Measurements from ENCODE around the gene CYP17A1.
A peak's percentile ranks its signal among the peaks of the same experiment; 100 is the strongest.
"Not testable (repeated sequence)": the region's sequence is repeated elsewhere in the genome, so short reads cannot be mapped to it uniquely, and the experiment has no call there.

Gene CYP17A1

GRCh38 chr10:102837230-102837721, at the start of gene CYP17A1:
TSS of gene CYP17A1 (minus strand) at chr10:102837413. CDS start at chr10:102837361, 52 bp downstream.
- no peak for DNase-seq

DNA sequence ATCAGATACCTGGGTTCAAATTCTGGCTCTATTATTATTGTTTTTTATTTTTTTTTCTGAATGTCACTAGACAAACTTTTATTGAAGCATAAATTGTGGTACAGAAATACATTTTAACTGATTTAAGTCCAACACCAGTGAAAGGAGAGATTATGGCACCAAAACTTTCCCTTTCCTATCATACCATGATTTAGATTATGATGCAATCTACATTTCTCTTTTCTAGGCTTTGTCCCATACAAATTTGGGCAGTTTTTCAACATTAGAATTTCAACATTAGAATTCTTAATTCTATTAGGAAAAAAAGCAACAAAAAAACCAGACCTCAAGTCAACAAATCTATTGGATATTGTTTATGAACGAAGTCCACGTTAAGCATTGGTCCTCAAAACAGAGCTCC, 43.0 kb upstream of the CYP17A1 start:
- no peak for DNase-seq

DNA sequence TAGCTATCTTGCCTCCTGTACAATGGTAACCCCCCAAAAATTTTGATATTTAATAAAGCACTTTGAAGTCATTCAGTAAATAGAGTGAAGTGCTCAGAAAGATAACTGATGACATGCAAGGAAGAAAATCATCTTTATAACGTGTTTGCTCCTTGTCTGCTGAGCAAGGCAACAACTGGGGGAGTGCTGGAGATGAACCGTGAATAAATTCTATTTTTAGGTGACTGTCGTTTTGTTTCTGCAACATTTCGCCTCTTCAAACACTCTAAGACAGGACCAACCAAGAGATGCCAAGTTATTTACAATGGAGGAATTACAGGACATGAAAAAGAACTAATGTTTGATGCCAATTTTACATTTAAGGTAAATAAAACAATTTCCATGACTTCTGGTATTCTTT, 41.4 kb upstream of the CYP17A1 start:
- DNase-seq, result no peak

DNA sequence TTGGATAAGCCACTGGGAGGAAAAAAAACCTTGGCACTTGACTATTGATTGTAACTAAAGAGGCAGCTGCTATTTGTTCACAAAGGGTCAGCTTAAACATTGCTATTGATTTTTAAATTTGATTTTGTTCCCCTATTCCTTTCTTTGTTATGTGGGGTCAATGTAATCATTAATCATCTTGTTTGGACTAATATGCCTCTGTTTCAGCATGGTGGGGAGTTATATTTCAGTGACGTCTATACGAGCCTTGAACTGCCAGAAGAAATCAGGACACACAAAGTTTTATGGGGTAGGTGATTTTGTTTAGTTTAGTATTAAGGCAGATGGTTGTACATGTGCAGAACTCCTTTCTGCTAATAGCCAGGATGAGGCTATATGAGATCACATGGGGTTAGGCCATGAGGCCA, 39.5 kb upstream of the CYP17A1 start:
- DNase-seq, result no peak

- no peak for DNase-seq
Measured at GRCh38 chr10:102872163-102872562, 35.0 kb upstream of the CYP17A1 start.

DNA sequence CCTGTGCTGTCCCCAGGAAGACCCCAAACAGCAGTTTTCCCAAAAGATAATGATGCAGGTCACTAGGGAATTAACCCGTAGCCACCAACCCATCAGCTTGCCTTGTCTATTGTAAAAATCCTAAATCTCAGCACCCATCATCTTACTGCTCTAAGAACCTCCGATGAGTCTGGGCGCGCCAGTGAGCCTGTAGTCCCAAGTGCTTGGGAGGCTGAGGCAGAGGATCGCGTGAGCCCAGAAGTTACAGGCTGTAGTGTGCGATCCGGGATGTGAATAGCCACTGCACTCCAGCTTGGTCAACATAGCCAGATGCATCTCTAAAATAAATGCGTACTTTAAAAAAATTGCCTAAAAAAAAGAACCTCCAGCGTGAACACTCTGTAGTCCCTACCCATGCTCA, 33.0 kb upstream of the CYP17A1 start:
- no peak for DNase-seq

DNA sequence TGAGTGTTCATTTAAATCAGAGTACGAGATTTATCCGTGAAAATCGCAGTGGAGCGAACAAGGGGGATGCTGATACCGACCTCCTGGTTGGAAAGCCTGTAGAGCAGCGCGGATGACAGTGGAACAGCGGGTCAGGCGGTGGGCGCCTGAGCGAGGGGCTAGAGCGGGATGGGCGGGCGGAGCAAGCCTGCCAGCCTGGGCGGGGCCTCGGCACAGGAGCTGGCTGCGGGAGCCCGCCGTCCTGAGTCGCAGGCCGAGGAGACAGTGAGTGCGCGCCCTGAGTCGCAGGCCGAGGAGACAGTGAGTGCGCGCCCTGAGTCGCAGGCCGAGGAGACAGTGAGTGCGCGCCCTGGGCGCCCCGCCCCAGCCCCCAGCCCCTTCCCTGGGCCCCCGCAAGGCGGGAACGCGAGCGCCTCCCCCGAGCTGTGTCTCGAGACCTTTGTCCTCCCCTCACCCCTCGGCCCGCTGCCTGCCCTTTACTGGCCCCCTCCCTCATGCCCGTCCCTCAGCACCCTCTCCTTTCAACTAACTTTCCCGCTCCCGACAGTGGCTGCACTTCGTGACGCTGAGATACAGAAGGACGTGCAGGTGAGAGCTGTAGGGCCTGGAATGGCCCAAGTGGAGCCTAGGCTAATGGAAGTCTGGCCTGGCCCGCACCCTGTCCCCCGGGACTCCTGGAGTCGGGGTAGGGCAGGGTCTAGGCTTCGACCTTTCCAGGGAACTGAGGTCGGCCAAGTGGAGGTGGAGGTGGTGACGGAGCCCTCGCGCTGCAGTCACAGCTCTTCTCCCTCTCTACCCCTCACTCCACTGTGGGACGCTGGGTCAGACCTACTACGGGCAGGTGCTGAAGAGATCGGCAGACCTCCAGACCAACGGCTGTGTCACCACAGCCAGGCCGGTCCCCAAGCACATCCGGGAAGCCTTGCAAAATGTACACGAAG, 32.3 kb upstream of the CYP17A1 start, which contains the start of gene AS3MT:
AS3MT (plus strand) TSS at position 213 of the 941 bp plus-strand sequence; CDS start at position 336, 123 bp downstream.
- no peak for DNase-seq

DNA sequence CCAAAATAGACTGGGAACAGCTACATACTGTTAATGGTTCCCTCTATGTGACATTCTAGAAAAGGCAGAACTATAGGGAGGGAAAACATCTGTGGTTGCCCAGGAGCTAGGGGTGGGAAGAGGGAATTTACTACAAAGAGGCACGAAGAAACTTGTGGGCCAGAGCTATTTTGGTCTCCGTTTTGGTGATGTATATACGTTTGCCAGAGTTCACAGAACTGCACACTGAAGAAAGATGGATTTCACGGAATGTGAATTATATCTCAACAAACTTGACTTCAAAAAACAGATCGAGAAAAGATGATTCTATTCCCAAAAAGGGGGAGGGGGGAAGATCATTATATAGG, 31.7 kb upstream of the CYP17A1 start:
- DNase-seq, result no peak

DNA sequence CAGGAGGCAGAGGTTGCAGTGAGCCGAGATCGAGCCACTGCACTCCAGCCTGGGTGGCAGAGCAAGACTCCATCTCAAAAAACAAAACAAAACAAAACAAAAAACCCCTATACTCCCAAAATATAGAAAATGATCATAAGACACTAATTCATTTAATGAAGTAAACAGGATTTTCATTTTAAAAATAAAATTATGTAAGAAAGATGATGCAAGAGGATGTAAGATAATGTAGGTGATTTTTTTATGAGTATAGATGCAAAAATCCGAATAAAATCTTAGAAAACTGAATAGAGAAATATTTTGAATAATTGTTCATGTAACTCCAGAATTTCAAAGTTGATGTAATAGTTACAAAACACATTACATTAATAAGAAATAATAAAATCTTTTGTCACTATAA, 28.4 kb upstream of the CYP17A1 start:
- no peak for DNase-seq

DNA sequence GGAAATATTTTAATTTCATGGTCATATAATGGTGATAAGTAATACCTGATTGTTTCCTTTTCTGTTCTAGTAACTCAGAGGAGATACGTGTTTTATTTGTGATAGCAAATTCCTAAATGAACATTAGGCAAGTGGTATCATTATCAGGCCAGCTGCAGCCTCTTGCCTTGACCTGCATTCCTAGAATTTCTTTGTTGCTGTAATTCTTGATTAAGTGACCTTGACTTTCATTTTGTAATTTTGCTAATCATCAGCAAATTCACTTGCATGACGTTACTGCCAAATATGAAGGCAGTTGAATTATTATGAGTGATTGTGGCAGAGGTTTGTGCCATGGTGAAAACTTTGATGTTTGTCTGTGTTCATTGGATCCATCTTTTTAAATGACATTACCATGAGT, 26.4 kb upstream of the CYP17A1 start:
- no peak for DNase-seq

DNA sequence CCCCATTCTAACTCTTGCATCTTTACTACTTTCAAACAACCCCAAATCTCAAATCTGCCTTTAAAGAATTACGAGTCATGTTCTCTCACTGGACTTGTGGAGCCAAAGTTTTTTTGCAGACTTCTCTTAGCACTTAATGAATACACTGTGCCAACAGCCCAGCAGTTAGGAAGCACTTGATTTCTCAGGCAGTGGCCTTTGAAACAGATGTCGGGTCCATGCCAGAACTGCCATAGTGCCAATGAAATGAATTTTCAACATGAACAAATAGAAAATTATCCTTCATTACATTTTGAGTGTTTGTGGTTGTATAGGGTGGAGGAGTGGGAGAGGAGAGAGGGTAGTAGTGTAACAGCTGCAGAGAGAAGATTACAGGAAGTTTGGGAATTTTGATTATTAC, 22.7 kb upstream of the CYP17A1 start:
- no peak for DNase-seq

- DNase-seq, result no peak
Measured at GRCh38 chr10:102856758-102857424, 19.7 kb upstream of the CYP17A1 start.

- not testable (repeated sequence) for DNase-seq
Measured at GRCh38 chr10:102855731-102856436, 18.7 kb upstream of the CYP17A1 start.

DNA sequence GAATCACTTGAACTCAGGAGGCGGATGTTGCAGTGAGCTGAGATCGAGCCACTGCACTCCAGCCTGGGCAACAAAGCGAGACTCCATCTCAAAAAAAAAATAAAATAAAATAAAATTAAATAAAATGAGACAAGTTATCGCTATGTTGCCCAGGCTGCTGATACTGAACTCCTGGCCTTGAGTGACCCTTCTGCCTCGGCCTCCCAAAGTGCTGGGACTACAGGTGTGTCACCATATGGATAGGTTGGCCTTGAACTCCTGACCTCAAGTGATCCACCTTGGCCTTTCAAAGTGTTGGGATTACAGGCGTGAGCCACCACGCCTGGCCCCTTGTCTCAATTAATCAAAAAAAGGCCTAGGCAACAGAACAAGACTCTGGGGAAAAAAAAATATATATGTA, 16.0 kb upstream of the CYP17A1 start:
- DNase-seq, result not testable (repeated sequence)

DNA sequence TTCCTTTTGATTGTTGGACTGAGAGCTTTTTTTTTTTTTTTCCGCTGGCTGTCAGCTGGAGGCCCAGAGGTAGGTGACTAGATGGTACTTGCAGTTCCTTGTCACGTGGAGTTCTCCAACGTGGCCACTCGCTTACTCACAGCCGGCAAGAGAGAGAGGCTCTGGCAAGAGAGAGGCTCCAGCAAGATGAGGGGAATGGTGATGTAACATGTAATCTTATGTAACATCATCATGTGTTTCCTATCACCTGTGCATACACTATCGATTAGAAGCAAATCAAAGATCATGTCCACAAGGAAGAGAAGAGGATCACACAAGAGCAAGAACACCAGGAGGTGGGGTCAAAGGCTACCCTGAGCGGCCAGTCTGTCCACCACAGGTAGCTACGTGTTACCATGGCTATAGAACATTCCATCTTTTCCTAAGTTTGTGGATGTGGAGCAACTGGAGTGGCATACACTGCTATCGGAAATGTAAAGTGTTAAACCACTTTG, 12.9 kb upstream of the CYP17A1 start:
- DNase-seq, result no peak

- no peak for DNase-seq
Measured at GRCh38 chr10:102845352-102845902, 8.2 kb upstream of the CYP17A1 start.

GRCh38 chr10:102844190-102844776, 7.1 kb upstream of the CYP17A1 start:
- not testable (repeated sequence) for DNase-seq

- DNase-seq, result not testable (repeated sequence)
Measured at GRCh38 chr10:102843139-102843538, 5.9 kb upstream of the CYP17A1 start.

DNA sequence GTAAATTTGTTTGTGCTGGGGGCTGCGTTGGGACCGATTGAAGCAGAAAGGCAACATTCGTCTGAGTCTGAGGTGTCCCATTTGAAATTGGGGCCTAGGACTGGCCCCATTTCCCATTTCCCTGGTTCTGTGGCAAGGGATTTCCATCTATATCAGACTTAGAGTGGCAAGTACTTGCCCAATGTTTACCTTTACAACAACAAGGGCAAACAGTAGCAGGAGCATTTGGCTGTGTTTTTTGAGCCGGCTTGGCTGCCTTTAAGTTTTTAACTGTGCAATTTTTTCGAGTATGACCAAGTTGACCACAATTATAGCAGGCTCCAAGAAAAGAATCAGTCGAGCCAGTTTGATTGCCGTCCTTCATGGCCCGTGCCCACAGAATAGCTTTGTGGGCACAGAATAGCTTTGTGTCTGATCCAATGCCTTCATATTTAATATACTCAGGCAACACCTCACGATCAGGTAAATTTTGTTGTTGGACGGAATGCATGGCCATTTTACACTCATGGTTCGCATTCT, 4.7 kb upstream of the CYP17A1 start:
- no peak for DNase-seq

- not testable (repeated sequence) for DNase-seq
Measured at GRCh38 chr10:102838276-102838927, 1.2 kb upstream of the CYP17A1 start.

GRCh38 chr10:102835007-102835482, 2.2 kb downstream of the CYP17A1 start:
- DNase-seq, result peak; percentile 72
